HT1080 (cell line): ENCODE data around the gene TPMT. TPM values are rescaled to one million over a fixed set of nuclear protein-coding genes. Genes with fewer than 3 reads are reported as not detected.
A peak's percentile ranks its signal among the peaks of the same experiment; 100 is the strongest.

ENCODE experiments used
- DNase-seq: peaks from one replicate; pipeline ENCODE4 v3.0.0-alpha.2; 2015; ENCODE audit warnings: low read depth
- total RNA-seq: library from RNA; depleted of rRNA; stranded (reverse); fragments of >200 nt; shearing (Covaris generic); gene quantifications from 2 replicates; pipeline ENCODE4 v1.2.3, GENCODE V29; 2014

Gene TPMT
- total RNA-seq, 1 experiment from 2014 or later, result 9.6 TPM

DNA sequence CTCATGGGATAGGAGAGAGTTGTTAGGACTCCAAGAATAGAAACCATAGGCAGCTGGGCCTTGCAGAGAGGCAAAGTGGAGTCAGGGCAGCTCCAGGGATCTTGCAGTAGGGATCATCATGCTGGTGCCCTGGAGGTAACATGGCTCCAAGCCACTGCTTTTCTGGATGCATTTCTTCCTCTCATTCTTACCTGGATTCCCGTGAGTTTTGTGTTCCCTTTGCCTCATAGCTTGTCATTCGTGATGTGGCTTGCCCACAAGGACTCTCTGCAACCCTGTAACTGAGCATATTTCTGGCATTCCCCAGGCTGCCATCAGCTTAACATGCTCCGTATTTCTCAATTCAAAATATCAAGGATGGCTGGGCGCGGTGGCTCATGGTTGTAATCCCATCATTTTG is 37.7 kb downstream of the TPMT start:
- no peak for DNase-seq

DNA sequence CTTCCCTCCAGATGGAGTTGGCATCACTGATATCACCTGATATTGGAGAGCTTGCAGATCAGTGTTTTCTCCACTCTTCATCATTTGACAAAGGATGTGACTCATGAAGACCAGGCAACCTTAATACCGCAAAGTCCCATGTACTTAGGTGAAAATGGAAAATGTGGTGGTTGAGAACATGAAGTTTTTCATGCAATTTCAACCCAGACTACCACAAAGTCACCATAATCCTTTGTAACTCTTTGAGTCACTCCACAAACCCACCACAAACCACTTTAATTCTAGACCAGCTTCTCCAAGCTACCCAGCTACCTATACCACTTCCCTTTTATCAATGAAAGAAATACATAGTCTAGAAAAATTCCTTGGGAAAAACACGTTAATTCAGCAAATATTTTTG is 39.5 kb downstream of the TPMT start:
- peak; percentile 97 for DNase-seq

GRCh38 chr6:18110162-18110561 is 44.7 kb downstream of the TPMT start:
- DNase-seq, result peak; percentile 7

- no peak for DNase-seq
Observed at GRCh38 chr6:18107061-18107460, 47.8 kb downstream of the TPMT start.

DNA sequence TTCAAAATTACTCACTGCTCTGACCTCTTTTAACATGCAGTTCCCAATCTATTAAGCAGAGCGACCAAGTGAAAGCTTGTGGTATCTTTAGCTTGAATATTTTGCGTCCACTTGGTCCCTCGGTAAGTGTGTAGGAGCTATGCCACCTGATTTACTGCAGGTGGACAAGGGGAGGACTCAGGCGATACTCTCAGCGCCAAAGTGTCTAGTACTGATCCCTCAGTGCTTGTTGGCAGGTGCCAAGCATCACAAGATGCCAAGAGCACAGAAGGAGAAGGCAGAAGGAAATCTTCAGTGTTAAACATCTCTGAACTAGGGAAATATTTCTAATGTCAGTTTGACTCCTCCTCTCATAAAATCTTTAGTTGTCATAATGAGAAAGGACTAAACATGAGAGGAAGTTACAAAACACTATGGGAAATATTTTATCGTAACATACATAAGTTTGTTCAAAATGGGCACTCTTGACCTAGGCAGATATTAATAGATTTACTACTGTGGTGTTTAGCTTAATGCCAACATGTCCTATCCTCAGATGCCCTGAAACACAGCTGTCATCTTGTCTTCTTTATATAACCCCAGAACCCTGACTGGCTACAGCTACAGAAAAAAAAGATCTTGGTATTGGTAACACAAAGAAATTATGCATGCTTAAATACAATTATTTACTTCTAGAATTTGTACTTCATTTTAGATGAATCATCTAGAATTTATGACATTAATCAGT is 51.9 kb downstream of the TPMT start:
- DNase-seq, result no peak

DNA sequence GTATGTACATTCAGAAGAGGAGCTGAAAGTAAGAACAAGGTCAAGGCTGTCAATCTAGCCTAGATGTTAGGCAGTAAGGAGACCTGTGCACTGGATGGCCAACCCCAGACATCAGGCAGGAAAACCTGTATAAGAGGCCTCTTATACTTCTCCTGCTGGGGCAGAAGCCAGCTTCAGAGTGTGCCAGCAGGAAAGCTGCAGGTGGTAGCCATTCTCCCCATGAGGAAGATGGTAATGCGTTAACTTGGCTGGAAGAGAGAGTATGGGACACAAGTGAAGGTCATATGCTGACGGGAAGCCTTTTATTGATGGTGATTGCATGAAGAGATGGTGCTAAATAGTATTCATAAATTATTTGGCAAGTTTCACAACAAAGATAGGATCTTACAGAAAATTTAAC is 53.0 kb downstream of the TPMT start:
- no peak for DNase-seq

GRCh38 chr6:18101271-18101670 is 53.6 kb downstream of the TPMT start:
- peak; percentile 40 for DNase-seq

- DNase-seq, result no peak
Observed at GRCh38 chr6:18100296-18100695, 54.6 kb downstream of the TPMT start.

DNA sequence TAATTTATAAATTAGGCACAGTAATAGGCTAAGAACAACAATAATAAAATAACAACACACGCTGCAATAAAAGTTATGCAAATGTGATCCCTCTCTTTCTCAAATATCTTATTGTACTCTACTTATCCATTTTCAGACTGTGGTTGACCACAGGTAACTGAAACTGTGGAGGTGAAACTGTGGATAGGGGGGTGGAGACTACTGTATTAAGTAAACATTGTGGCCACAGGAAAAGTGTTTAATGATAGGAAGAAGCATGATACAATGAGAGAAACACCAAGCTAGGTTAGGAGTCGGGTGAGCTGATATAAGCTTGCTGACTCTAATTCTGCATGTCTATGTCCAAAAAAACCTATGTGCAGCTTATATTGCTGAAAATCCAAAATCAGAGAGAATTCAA is 55.4 kb downstream of the TPMT start:
- no peak for DNase-seq

DNA sequence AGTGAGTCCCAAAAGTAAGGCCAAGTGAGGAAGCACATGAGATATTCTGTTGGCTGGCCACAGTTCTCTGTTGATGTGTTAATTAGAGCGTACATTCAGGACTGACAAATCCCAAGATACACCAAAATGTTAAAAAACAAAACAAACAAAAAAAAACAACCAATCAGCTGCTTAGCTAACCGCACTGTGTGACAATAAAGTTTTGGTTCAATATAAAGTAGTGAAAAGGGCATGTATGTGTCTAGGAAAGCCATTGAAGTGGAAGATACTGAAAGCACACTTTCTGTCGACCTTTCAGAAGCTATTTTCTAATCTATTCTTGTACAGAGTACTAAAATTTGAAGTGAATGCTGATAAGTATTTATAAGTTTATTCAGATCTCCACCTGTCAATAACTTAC is 58.5 kb downstream of the TPMT start:
- DNase-seq, result no peak

DNA sequence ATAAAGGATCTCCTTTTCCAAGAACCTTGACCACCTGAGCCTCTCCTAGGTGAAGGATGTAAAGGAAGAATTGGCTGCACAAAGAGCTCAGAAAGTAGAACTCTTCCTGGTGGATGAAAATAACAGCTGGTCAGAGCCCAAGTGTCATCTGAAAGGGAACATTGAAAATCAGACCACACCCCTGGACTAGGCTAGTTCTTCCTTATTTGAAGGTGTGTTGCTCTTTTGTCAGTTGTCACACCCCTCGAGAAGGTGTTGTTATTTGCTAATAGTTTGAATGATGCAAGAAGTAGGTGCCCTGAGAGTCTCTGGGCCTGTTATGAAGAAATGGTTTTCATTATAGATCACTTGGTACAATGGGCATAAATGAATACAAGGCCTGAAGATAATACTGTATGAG is 63.5 kb downstream of the TPMT start:
- DNase-seq, result no peak

- no peak for DNase-seq
Observed at GRCh38 chr6:18090349-18090786, 64.5 kb downstream of the TPMT start.

DNA sequence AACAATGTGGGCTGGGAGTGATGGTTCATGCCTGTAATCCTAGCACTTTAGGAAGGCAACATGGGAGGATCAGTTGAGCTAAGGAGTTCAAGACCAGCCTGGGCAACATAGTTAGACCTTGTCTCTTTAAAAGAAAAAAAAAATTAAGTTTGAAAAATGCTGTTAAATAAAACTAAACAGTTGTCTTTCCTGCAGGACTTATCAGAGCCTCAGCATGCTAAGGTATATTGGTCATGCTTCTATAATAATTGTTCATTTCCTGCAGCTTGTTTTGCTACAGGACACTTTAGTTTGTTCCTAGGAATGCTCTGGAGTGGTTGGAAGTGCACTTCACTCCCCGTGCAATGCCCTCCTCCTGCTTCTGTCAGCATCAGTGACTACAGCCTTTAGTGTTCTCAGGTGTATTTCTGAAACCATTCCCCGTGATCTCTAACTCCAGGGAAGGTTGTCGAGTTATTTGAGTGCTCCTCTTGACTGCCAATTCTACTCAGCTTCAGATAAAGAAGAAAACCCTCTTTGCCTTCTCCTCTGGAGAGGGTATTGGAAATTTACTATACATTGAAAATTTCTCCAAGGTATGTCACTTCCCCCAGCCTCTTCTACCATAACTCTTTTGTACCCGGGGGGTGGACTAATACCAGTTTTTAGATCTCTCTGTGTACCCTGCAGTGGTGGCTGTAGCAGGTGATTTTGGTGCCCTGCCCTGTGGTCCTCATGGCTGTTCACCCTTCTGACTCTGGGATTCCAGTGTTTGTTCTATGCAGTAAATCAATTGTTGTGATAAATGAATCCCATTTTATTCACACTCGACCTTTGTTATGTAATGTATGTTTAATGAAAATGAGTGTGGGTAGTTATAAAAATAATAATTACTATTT is 66.2 kb downstream of the TPMT start:
- no peak for DNase-seq

- DNase-seq, result no peak
Observed at GRCh38 chr6:18087396-18088165, 67.3 kb downstream of the TPMT start.

DNA sequence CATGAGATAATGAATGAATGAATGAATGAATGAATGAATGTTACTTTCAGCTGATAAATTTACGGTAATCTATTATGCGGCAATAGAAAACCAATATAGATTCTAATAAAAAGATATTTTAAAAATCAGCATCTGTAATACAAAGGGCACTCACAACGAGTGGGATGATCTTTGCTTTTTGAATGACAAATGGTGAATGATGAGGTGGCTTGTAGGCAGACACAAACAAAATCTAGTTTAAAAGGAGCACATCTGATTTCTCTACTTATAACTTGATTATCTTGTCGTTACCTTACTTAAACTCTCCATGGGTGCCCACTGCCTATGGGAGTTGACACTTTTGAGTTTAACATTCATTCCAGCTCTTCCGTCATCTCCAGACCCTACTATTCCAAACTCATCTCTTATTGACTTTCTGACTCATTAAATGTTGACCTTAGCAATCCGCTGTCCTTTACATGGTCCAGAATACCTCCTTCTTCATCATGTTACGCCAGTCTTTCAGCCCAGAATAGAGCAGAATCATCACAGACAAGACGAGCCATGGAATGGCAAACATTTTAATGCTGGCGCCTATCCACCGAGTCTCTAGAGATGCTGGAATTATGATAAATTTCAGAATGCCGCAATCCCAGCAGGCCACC is 73.7 kb downstream of the TPMT start:
- DNase-seq, result no peak

GRCh38 chr6:18080544-18080943 is 74.3 kb downstream of the TPMT start:
- DNase-seq, result no peak

DNA sequence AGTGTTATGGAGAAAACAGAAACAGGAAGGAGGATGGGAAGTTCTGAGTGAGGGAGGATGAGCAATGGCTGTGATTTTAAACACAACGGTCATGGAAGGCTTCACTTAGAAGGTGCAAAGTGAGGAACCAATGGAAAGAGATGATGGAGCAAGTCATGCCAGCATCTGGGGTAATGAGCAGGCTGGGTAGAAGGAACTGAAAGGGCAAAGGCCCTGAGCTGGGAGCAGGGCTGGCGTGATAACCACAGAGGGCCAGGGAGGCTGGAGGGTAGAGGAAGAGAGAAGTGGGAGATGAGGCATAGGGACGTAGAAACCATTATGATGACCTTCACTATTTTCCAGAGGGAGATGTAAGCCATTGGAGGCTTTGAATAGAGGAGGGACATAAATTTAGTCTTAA is 76.0 kb downstream of the TPMT start:
- DNase-seq, result no peak
